H1 (cell line): ENCODE measurements around the gene ODC1. TPM values are rescaled to one million over a fixed set of nuclear protein-coding genes. Genes with fewer than 3 reads are reported as not detected.

Experiments used
- CTCF ChIA-PET: fragments of 300-600 bp; sonication (Branson Sonifier 250); formaldehyde crosslinking; loops from one replicate; lab custom pipeline; 2021; ENCODE audit not compliant: partially characterized antibody; lab: Charles Lee
- POLR2A ChIA-PET: fragments of 300-600 bp; sonication (Branson Sonifier 250); formaldehyde crosslinking; loops from one replicate; lab custom pipeline; 2021; ENCODE audit warnings: inconsistent platforms; ENCODE audit not compliant: partially characterized antibody; lab: Charles Lee
- DNase-seq, 2 experiments: peaks; one replicate each; pipeline versions ENCODE4 v3.0.0 to v3.0.0-alpha.2; 2010 to 2022; ENCODE audit warnings: low spot score in 2 of 2, low read depth in 1 of 2, mixed read lengths in 1 of 2
- FAIRE-seq: peaks from 2 replicates; lab custom pipeline; 2011; peaks lifted over from hg19 to GRCh38; lab: Jason Lieb, UNC
- H2AFZ ChIP-seq: 2 replicates; pipeline ENCODE4 v1.8.1; 2012; ENCODE audit warnings: low read length, inconsistent platforms
- H2AK5ac ChIP-seq: 2 replicates; pipeline ENCODE4 v1.6.1; 2013; ENCODE audit warnings: low read depth, low read length
- H2BK120ac ChIP-seq: replicated peaks from 2 replicates; pipeline ENCODE3; 2013; ENCODE audit warnings: low read depth, low read length, inconsistent platforms
- H2BK12ac ChIP-seq: 2 replicates; pipeline ENCODE4 v1.6.1; 2013; ENCODE audit warnings: low read depth, low read length
- H2BK15ac ChIP-seq: 2 replicates; pipeline ENCODE4 v1.6.1; 2013; ENCODE audit warnings: low read length
- H2BK20ac ChIP-seq: 2 replicates; pipeline ENCODE4 v1.6.1; 2013; ENCODE audit warnings: low read length
- H2BK5ac ChIP-seq: 2 replicates; pipeline ENCODE4 v1.6.1; 2013; ENCODE audit warnings: low read depth, low read length
- H3K14ac ChIP-seq: 2 replicates; pipeline ENCODE4 v1.6.1; 2013; ENCODE audit warnings: inconsistent platforms; ENCODE audit not compliant: insufficient read length
- H3K18ac ChIP-seq: 2 replicates; pipeline ENCODE4 v1.6.1; 2013; ENCODE audit warnings: low read length; ENCODE audit errors: extremely low read depth
- H3K23ac ChIP-seq: 2 replicates; pipeline ENCODE4 v1.6.1; 2013; ENCODE audit warnings: inconsistent platforms; ENCODE audit not compliant: insufficient read length
- H3K23me2 ChIP-seq: 2 replicates; pipeline ENCODE4 v1.6.1; 2013; ENCODE audit warnings: low read depth, low read length
- H3K27ac ChIP-seq: 2 replicates; pipeline ENCODE4 v1.6.1; 2011; ENCODE audit warnings: low read depth, low read length, inconsistent platforms
- H3K27me3 ChIP-seq, 4 experiments: replicated peaks in 1 of 4; 1 replicate in 1 of 4; 2 replicates in 3 of 4; pipeline versions ENCODE4 v1.6.1 to v1.8.1; 2011 to 2013; ENCODE audit warnings: low read length in 3 of 4, mild to moderate bottlenecking in 3 of 4, inconsistent platforms in 2 of 4, mixed read lengths in 2 of 4, moderate library complexity in 1 of 4; ENCODE audit not compliant: control insufficient read depth in 3 of 4, insufficient read depth in 3 of 4; ENCODE audit errors: extremely low read depth in 1 of 4
- H3K36me3 ChIP-seq, 4 experiments: 2 replicates each; pipeline versions ENCODE4 v1.6.1 to v1.8.1; 2011 to 2013; ENCODE audit warnings: mild to moderate bottlenecking in 4 of 4, low read length in 3 of 4, moderate library complexity in 2 of 4, control low read depth in 1 of 4, inconsistent platforms in 1 of 4; ENCODE audit not compliant: insufficient read depth in 4 of 4, control insufficient read depth in 2 of 4
- H3K4ac ChIP-seq: replicated peaks from 2 replicates; pipeline ENCODE3; 2013; ENCODE audit warnings: low read length, low read depth, mixed read lengths, inconsistent platforms; ENCODE audit not compliant: insufficient read length
- H3K4me1 ChIP-seq, 4 experiments: replicated peaks in 1 of 4; 1 replicate in 1 of 4; 2 replicates in 3 of 4; pipeline versions ENCODE4 v1.6.1 to v1.8.1; 2011 to 2013; ENCODE audit warnings: low read length in 3 of 4, inconsistent platforms in 2 of 4, mixed read lengths in 1 of 4; ENCODE audit not compliant: insufficient read depth in 4 of 4, control insufficient read depth in 3 of 4
- H3K4me2 ChIP-seq, 2 experiments: 2 replicates each; pipeline versions ENCODE4 v1.6.1 to v1.8.1; 2011 to 2013; ENCODE audit warnings: low read depth in 2 of 2, low read length in 2 of 2, control low read depth in 1 of 2, inconsistent platforms in 1 of 2, mild to moderate bottlenecking in 1 of 2; ENCODE audit not compliant: insufficient read depth in 1 of 2
- H3K4me3 ChIP-seq, 4 experiments: fragments of 200-600, 300-600 bp in 1 of 4; sonication (generic), shearing (Covaris generic), sonication (Bioruptor Twin) in 1 of 4; 2 replicates each; pipeline versions ENCODE4 v1.5.1 to v1.8.1; 2011 to 2016; ENCODE audit warnings: low read length in 4 of 4, low read depth in 3 of 4, control low read depth in 2 of 4, inconsistent platforms in 2 of 4, mild to moderate bottlenecking in 2 of 4, mixed read lengths in 1 of 4, moderate library complexity in 1 of 4; ENCODE audit not compliant: insufficient read depth in 2 of 4; ENCODE audit errors: extremely low read depth in 1 of 4
- H3K56ac ChIP-seq: replicated peaks from 2 replicates; pipeline ENCODE3; 2013; ENCODE audit warnings: low read depth, mild to moderate bottlenecking, mixed read lengths, low read length, inconsistent platforms; ENCODE audit not compliant: insufficient read length
- H3K79me1 ChIP-seq: 2 replicates; pipeline ENCODE4 v1.6.1; 2013; ENCODE audit warnings: low read depth, low read length, control low read depth
- H3K79me2 ChIP-seq, 2 experiments: 2 replicates each; pipeline versions ENCODE4 v1.6.1 to v1.8.1; 2012 to 2013; ENCODE audit warnings: low read length in 2 of 2, mild to moderate bottlenecking in 2 of 2, inconsistent platforms in 1 of 2; ENCODE audit not compliant: insufficient read depth in 2 of 2, control insufficient read depth in 1 of 2
- H3K9ac ChIP-seq, 4 experiments: replicated peaks in 1 of 4; 1 replicate in 1 of 4; 2 replicates in 3 of 4; pipeline versions ENCODE4 v1.6.1 to v1.8.1; 2011 to 2013; ENCODE audit warnings: low read depth in 3 of 4, low read length in 3 of 4, control low read depth in 2 of 4, mild to moderate bottlenecking in 2 of 4, moderate library complexity in 2 of 4, inconsistent platforms in 1 of 4; ENCODE audit errors: extremely low read depth in 1 of 4
- H3K9me3 ChIP-seq, 2 experiments: 2 replicates each; pipeline versions ENCODE4 v1.6.1 to v1.8.1; 2012 to 2013; ENCODE audit warnings: mild to moderate bottlenecking in 2 of 2, moderate library complexity in 2 of 2, control low read depth in 1 of 2, inconsistent platforms in 1 of 2, low read depth in 1 of 2, low read length in 1 of 2, mixed read lengths in 1 of 2; ENCODE audit not compliant: insufficient read depth in 2 of 2
- H4K20me1 ChIP-seq, 2 experiments: replicated peaks in 1 of 2; 2 replicates each; pipeline versions ENCODE3 to v1.8.1; 2011 to 2013; ENCODE audit warnings: inconsistent platforms in 2 of 2, low read length in 2 of 2, mild to moderate bottlenecking in 1 of 2; ENCODE audit not compliant: insufficient read depth in 2 of 2, control insufficient read depth in 1 of 2
- H4K5ac ChIP-seq: 2 replicates; pipeline ENCODE4 v1.6.1; 2013; ENCODE audit warnings: low read length, low read depth, mixed read lengths, inconsistent platforms; ENCODE audit not compliant: insufficient read length
- H4K8ac ChIP-seq: 2 replicates; pipeline ENCODE4 v1.8.0; 2013; ENCODE audit warnings: mild to moderate bottlenecking, moderate library complexity, low read length, inconsistent platforms; ENCODE audit not compliant: insufficient read depth; ENCODE audit errors: extremely low read depth
- H4K91ac ChIP-seq: replicated peaks from 2 replicates; pipeline ENCODE3; 2013; ENCODE audit warnings: low read length, mixed read lengths, inconsistent platforms; ENCODE audit not compliant: insufficient read length
- CEBPB ChIP-seq: IDR thresholded peaks from 2 replicates; pipeline ENCODE4 v1.6.1; 2012; ENCODE audit warnings: low read depth, low read length
- CHD2 ChIP-seq: IDR thresholded peaks from 2 replicates; pipeline ENCODE4 v1.6.1; 2012; ENCODE audit warnings: low read length, improper control_type of control experiment
- CTBP2 ChIP-seq: IDR thresholded peaks from 2 replicates; pipeline ENCODE4 v1.7.0; 2011; ENCODE audit warnings: borderline replicate concordance, mild to moderate bottlenecking, moderate library complexity, mixed read lengths, low read length; ENCODE audit not compliant: insufficient read depth, insufficient read length
- EGR1 ChIP-seq: IDR thresholded peaks from 2 replicates; pipeline ENCODE4 v1.6.1; 2011; ENCODE audit warnings: low read depth, low read length, borderline replicate concordance
- GTF2F1 ChIP-seq: IDR thresholded peaks from 2 replicates; pipeline ENCODE4 v1.6.1; 2012; ENCODE audit warnings: low read depth, low read length, improper control_type of control experiment, borderline replicate concordance
- NANOG ChIP-seq: IDR thresholded peaks from 2 replicates; pipeline ENCODE4 v1.6.1; 2011; ENCODE audit warnings: low read length, low read depth, mild to moderate bottlenecking, inconsistent platforms; ENCODE audit not compliant: insufficient read depth, poor library complexity, severe bottlenecking
- TAF1 ChIP-seq: IDR thresholded peaks from 2 replicates; pipeline ENCODE4 v1.6.1; 2011; ENCODE audit warnings: mild to moderate bottlenecking, low read depth, low read length
- YY1 ChIP-seq: IDR thresholded peaks from 2 replicates; pipeline ENCODE4 v1.6.1; 2011; ENCODE audit warnings: low read depth, mild to moderate bottlenecking, low read length
- WGBS, 2 experiments: shearing (Covaris generic) in 1 of 2; methylation state at CpG; one replicate each; pipeline versions ENCODE4 v1.1.6 to v1.1.7; 2013 to 2015; ENCODE audit warnings: low lambda C conversion rate in 2 of 2, mixed read lengths in 2 of 2, inconsistent platforms in 1 of 2, low coverage in 1 of 2, missing lambda C conversion rate in 1 of 2; ENCODE audit not compliant: insufficient replicate concordance in 2 of 2, insufficient coverage in 1 of 2, insufficient read length in 1 of 2; ENCODE audit errors: extremely low coverage in 1 of 2, missing lambda C conversion rate in 1 of 2; 5-methylcytosine and 5-hydroxymethylcytosine counted together
- polyA plus RNA-seq, 7 experiments: library from polyadenylated mRNA; depleted of rRNA in 3 of 7; stranded (reverse) in 5 of 7; unstranded in 2 of 7; fragments of >200 nt in 5 of 7; fragments of 200-250 nt in 2 of 7; gene quantifications; 1 replicate in 5 of 7; 2 replicates in 1 of 7; 4 replicates in 1 of 7; pipeline versions ENCODE4 v1.2.1 to v1.2.3, GENCODE V29; 2011 to 2013; ENCODE audit warnings: missing spikeins in 2 of 7, mixed read lengths in 2 of 7
- total RNA-seq: library from RNA; stranded (reverse); fragmentation: NEBNext Ultra II Directional; extraction: Animal tissue kit (Norgen Biotek cat#: 25700); gene quantifications from 2 replicates; pipeline ENCODE4 v1.2.1, GENCODE V29; 2021

The ODC1 gene
- total and polyA plus RNA-seq, 2 of the 8 experiments (the other 6 are each of a cell fraction or from before 2014, with no cell fraction given) = 57.2 to 76.7 TPM

GRCh38 chr2:10435820-10436204, 12.3 kb downstream of the ODC1 start:
- H2BK12ac ChIP-seq = no peak overlapping the region
- H3K4ac ChIP-seq = no peak overlapping the region
- H3K27me3 ChIP-seq = peaks cover 0 to 8% (median 3%) of the 10 kb centered on the region in 4 experiments; a peak in 3 of 7 replicates
- peaks cover 0 to 8% of the 10 kb centered on the region in 2 experiments for H4K20me1 ChIP-seq
- no peak overlapping the region for H3K23ac ChIP-seq
- H4K8ac ChIP-seq = peak overlapping the region; percentile 62; the same call in 1 of the 2 replicates
- H2BK120ac ChIP-seq = no peak overlapping the region
- DNase-seq = no peak
- no peak overlapping the region for H2AFZ ChIP-seq
- H3K36me3 ChIP-seq = peaks cover 0 to 4% (median 2%) of the 10 kb centered on the region in 4 experiments; a peak in 4 of 8 replicates
- FAIRE-seq = no peak
- no peak overlapping the region for H3K18ac ChIP-seq
- peaks cover 6% of the 10 kb centered on the region for H3K23me2 ChIP-seq
- no peak overlapping the region for H2BK20ac ChIP-seq
- H3K9me3 ChIP-seq = no peaks in the 10 kb centered on the region
- no peaks in the 10 kb centered on the region for H3K79me2 ChIP-seq
- H3K4me2 ChIP-seq = no peak overlapping the region
- H4K91ac ChIP-seq = no peak overlapping the region
- no peak overlapping the region for H3K4me3 ChIP-seq
- no peak overlapping the region for H3K14ac ChIP-seq
- no peak overlapping the region for H3K56ac ChIP-seq
- H3K9ac ChIP-seq = no peak overlapping the region
- H2BK5ac ChIP-seq = no peak overlapping the region
- no peak overlapping the region for H2AK5ac ChIP-seq
- no peak overlapping the region for H3K27ac ChIP-seq
- no peaks in the 10 kb centered on the region for H3K79me1 ChIP-seq
- H3K4me1 ChIP-seq = peaks cover 0 to 3% (median 1%) of the 10 kb centered on the region in 4 experiments; a peak in 3 of 7 replicates
- ChIA-PET CTCF (interaction anchor here (0.7 to 4.6 kb wide), 48 partner anchors 8 to 367 kb away, joined by 3 to 44 read pairs (median 6); no protein-coding TSS in a partner anchor), POLR2A (interaction anchor here (1.0 to 6.0 kb wide), 5 partner anchors 11 to 311 kb away, joined by 3 to 44 read pairs (median 5); partner anchors contain the start of gene ODC1)
- WGBS, 2 experiments = 77% methylated on average over 10 of the region's 14 CpGs; no CpG with 5 or more reads in 1 of the 2 experiments
- H2BK15ac ChIP-seq = no peak overlapping the region
- H4K5ac ChIP-seq = no peak overlapping the region
- TF ChIP-seq CTBP2 (no peak), EGR1 (no peak), TAF1 (no peak), GTF2F1 (no peak), YY1 (no peak), CHD2 (no peak), CEBPB (no peak), NANOG (no peak)
